Heart right ventricle (tissue), 16 donors: ENCODE results near the gene GABPB2. TPM values are rescaled to one million over a fixed set of nuclear protein-coding genes. Genes with fewer than 3 reads are reported as not detected.

ENCODE experiments used
- ATAC-seq, 8 donors: fragments of 200-7000 bp; cut with Tn5 transposase; one replicate each; pipeline ENCODE4 v1.9.1; 2020; ENCODE audit warnings: mild to moderate bottlenecking in 8 of 8, moderate library complexity in 8 of 8, moderate number of reproducible peaks in 1 of 8
- DNase-seq, 2 donors: peaks; one replicate each; pipeline ENCODE4 v3.0.0-alpha.2; 2020
- H3K27ac ChIP-seq, 10 donors: fragments of 200-600 bp; sonication (generic) in 2 of 10; one replicate each; pipeline versions ENCODE4 v1.5.0 to v1.8.0; 2020 to 2022; ENCODE audit warnings: mild to moderate bottlenecking in 3 of 10
- H3K27me3 ChIP-seq, 7 donors: fragments of 200-600 bp; one replicate each; pipeline ENCODE4 v1.8.0; 2021 to 2022; ENCODE audit warnings: mild to moderate bottlenecking in 2 of 7
- H3K36me3 ChIP-seq, 9 donors: fragments of 200-600 bp; sonication (generic) in 1 of 9; one replicate each; pipeline versions ENCODE4 v1.5.0 to v1.8.0; 2020 to 2022; ENCODE audit warnings: mild to moderate bottlenecking in 2 of 9
- H3K4me1 ChIP-seq, 9 donors: fragments of 200-600 bp; sonication (generic) in 1 of 9; one replicate each; pipeline versions ENCODE4 v1.5.0 to v1.8.0; 2020 to 2022; ENCODE audit warnings: mild to moderate bottlenecking in 4 of 9
- H3K4me3 ChIP-seq, 10 donors: fragments of 200-600 bp; sonication (generic) in 2 of 10; one replicate each; pipeline versions ENCODE4 v1.5.0 to v1.8.0; 2020 to 2022; ENCODE audit warnings: mild to moderate bottlenecking in 7 of 10, moderate library complexity in 2 of 10
- H3K9me3 ChIP-seq, 11 donors: fragments of 200-600 bp in 10 of 11; sonication (generic) in 2 of 11; one replicate each; pipeline versions ENCODE4 v1.5.0 to v1.8.0; 2013 to 2022; ENCODE audit warnings: mild to moderate bottlenecking in 2 of 11, control low read depth in 1 of 11, moderate library complexity in 1 of 11
- CTCF ChIP-seq, 9 donors: fragments of 200-600 bp; sonication (generic) in 2 of 9; IDR thresholded peaks; one replicate each; pipeline versions ENCODE4 v1.5.0 to v1.8.0; 2021 to 2022; ENCODE audit warnings: antibody characterized with exemption in 9 of 9, mild to moderate bottlenecking in 5 of 9, moderate library complexity in 1 of 9
- WGBS, 2 donors: extraction: QIAGEN DNeasy Blood & Tissue Kit; methylation state at CpG; one replicate each; pipeline ENCODE4 v1.1.7; 2013; ENCODE audit warnings: inconsistent platforms in 1 of 2; 5-methylcytosine and 5-hydroxymethylcytosine counted together
- intact Hi-C, 10 donors: fragments of 100-400 bp; cut with DNase I; formaldehyde crosslinking; loops; one replicate each; pipeline versions ENCODE4 v1.11.1 to v1.14.2; 2022
- polyA plus RNA-seq, 2 donors: library from polyadenylated mRNA; stranded (reverse); fragments of 200-250 nt; gene quantifications; one replicate each; pipeline ENCODE4 v1.2.3, GENCODE V29; 2013
- total RNA-seq, 10 donors: library from RNA; stranded (reverse); fragmentation: NEBNext Ultra II Directional in 3 of 10; extraction: Animal tissue kit (Norgen Biotek cat#: 25700) in 3 of 10; gene quantifications; one replicate each; pipeline versions ENCODE4 v1.2.1 to v1.2.4, GENCODE V29; 2021 to 2023
- donor health status: Arrhythmogenic right ventricular cardiomyopathy.
- donor health status: ischemic (EF 13 %, LVEDD 7.1; RV severe dilation, severe dysfunction).
- donor health status: healthy with polysubstance abuse.
- donor health status: DM: no; HTN: yes; CAD: no.
- donor health status: DM: no; HTN: no; CAD: no.
- donor health status: ischemic (EF 25% LVEDD 6.9; RV normal size, moderate dysfunction).
- donor health status: ischemic (EF 25% LVEDD 5.7; RV mildly dilated, moderate dysfunction).
- donor health status: healthy.
- donor health status: DM: yes; HTN: yes; CAD: no.
- donor health status: Ischemic cardiomyopathy.
- donor health status: ischemic (EF 35%, LVEDD 5.7; RV mildly dilated, moderate dysfunction).
- donor health status: nonischemic (EF 11% LVEDD 7.7; RV severe dilation, severe dysfunction).
- donor health status: DM: yes; HTN: yes; CAD: no.
- donor health status: PGD.
- donor health status: ischemic (EF 29% LVEDD 5.4; RV normal size, mild dysfunction).
- donor health status: nonischemic (EF 23%, LVEDD 6.1; RV moderate dilation, normal function).

The GABPB2 gene
- total and polyA plus RNA-seq, 12 donors = 3.4 to 14.4 (median 10.6) TPM

GRCh38 chr1:151048645-151049032 is 21.9 kb upstream of the GABPB2 start:
- peak in 2 of 9 donors; percentile 2 to 63 for TF ChIP-seq CTCF (IDR thresholded peaks at IDR 0.05)
- H3K4me3 ChIP-seq = peak overlapping the region; percentile 44 to 98 (median 76)
- no peak for ATAC-seq
- intact Hi-C loops = no loop called here
- peaks cover 0 to 48% (median 24%) of the 10 kb centered on the region in 9 donors for H3K36me3 ChIP-seq
- H3K27me3 ChIP-seq = no peaks in the 10 kb centered on the region
- DNase-seq = no peak
- peaks cover 0 to 38% (median 28%) of the 10 kb centered on the region in 9 donors for H3K4me1 ChIP-seq
- H3K27ac ChIP-seq = peak overlapping the region; percentile 71 to 95 (median 90)
- 11 to 15% methylated on average over 3 of the region's 3 CpGs for WGBS, 2 donors
- H3K9me3 ChIP-seq = no peaks in the 10 kb centered on the region

- no peaks in the 10 kb centered on the region for H3K27me3 ChIP-seq
- 89 to 94% methylated on average over 5 of the region's 5 CpGs for WGBS, 2 donors
- H3K9me3 ChIP-seq = no peaks in the 10 kb centered on the region
- ATAC-seq (no peak), DNase-seq (no peak)
- H3K27ac ChIP-seq = peak overlapping the region in 3 of 10 donors; percentile 0 to 95 (median 90)
- H3K4me1 ChIP-seq = peaks cover 0 to 38% (median 28%) of the 10 kb centered on the region in 9 donors
- no peak overlapping the region for H3K4me3 ChIP-seq
- TF ChIP-seq CTCF (IDR thresholded peaks at IDR 0.05) = no peak
- intact Hi-C loops = no loop called here
- peaks cover 0 to 50% (median 32%) of the 10 kb centered on the region in 9 donors for H3K36me3 ChIP-seq
These were observed 21.1 kb upstream of the GABPB2 start for GRCh38 chr1:151049458-151049857.

DNA sequence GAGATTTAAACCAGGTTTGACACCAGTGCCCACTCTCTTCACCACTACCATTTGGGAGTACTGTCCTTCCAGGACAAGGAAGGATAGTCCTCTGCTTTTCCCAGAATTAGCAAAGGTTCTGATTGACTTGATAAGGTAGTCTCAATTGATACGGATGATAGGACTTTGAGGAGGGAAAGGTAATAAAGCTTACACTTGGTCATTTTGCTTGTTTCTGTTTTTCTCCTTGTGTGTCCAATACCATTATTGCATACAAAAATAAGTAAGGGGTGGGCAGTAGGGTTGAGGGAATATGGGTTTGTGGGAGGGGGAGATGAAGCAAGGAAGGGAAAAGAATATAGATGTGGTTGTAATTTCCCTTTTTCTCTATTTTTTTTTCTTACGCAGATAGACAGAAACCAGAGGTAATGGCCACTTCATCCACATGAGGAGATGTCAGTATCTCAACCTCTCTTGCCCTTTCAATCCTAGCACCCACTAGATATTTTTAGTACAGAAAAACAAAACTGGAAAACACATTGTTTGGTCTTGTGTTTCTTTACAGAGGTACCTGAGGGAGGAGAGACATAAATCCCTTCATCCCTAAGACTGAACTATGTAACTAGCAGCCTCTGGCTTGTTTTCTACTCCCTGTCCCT is 20.4 kb upstream of the GABPB2 start:
- 80 to 88% methylated on average over 2 of the region's 2 CpGs for WGBS, 2 donors
- intact Hi-C loops = loop anchor here in 1 of 10 donors (10.0 kb wide), 1 partner anchor 45 kb away; the partner anchor contains the start of genes MINDY1 and PRUNE1
- ATAC-seq (no peak), DNase-seq (no peak)
- peaks cover 0 to 57% (median 39%) of the 10 kb centered on the region in 9 donors for H3K36me3 ChIP-seq
- no peak for TF ChIP-seq CTCF (IDR thresholded peaks at IDR 0.05)
- no peaks in the 10 kb centered on the region for H3K27me3 ChIP-seq
- H3K4me3 ChIP-seq = no peak overlapping the region
- peak overlapping the region in 4 of 10 donors; percentile 0 to 95 (median 10) for H3K27ac ChIP-seq
- H3K4me1 ChIP-seq = peaks cover 0 to 44% (median 30%) of the 10 kb centered on the region in 9 donors
- no peaks in the 10 kb centered on the region for H3K9me3 ChIP-seq

- no peaks in the 10 kb centered on the region for H3K9me3 ChIP-seq
- WGBS, 2 donors = 66 to 69% methylated on average over 2 of the region's 2 CpGs
- DNase-seq (no peak), ATAC-seq (no peak)
- H3K27me3 ChIP-seq = no peaks in the 10 kb centered on the region
- intact Hi-C loops = loop anchor here in 1 of 10 donors (10.0 kb wide), 1 partner anchor 47 kb away; the partner anchor contains the start of genes MINDY1 and PRUNE1
- peaks cover 6 to 57% (median 43%) of the 10 kb centered on the region in 9 donors for H3K4me1 ChIP-seq
- H3K36me3 ChIP-seq = peaks cover 0 to 70% (median 39%) of the 10 kb centered on the region in 9 donors
- H3K4me3 ChIP-seq = no peak overlapping the region
- no peak for TF ChIP-seq CTCF (IDR thresholded peaks at IDR 0.05)
- peak overlapping the region in 3 of 10 donors; percentile 10 to 48 (median 35) for H3K27ac ChIP-seq
These were observed 19.1 kb upstream of the GABPB2 start for GRCh38 chr1:151051356-151052009.
